CMK (cell line): ENCODE measurements around the gene ZSCAN5B.
"Not testable (repeated sequence)": the region's sequence is repeated elsewhere in the genome, so short reads cannot be mapped to it uniquely, and the experiment has no call there.

Source experiments
- DNase-seq: peaks from one replicate; pipeline ENCODE4 v3.0.0-alpha.2; 2010; ENCODE audit warnings: low read depth

ZSCAN5B gene

GRCh38 chr19:56176310-56176709, 21.3 kb downstream of the ZSCAN5B start:
- not testable (repeated sequence) for DNase-seq

GRCh38 chr19:56175861-56176307, 21.7 kb downstream of the ZSCAN5B start, which contains the start of gene GALP:
Gene GALP, plus strand, starts transcription at chr19:56176008. Its CDS starts 1,101 bp downstream, at chr19:56177109.
- not testable (repeated sequence) for DNase-seq

- DNase-seq = no peak
These were observed 23.0 kb downstream of the ZSCAN5B start for GRCh38 chr19:56174550-56174949.

DNA sequence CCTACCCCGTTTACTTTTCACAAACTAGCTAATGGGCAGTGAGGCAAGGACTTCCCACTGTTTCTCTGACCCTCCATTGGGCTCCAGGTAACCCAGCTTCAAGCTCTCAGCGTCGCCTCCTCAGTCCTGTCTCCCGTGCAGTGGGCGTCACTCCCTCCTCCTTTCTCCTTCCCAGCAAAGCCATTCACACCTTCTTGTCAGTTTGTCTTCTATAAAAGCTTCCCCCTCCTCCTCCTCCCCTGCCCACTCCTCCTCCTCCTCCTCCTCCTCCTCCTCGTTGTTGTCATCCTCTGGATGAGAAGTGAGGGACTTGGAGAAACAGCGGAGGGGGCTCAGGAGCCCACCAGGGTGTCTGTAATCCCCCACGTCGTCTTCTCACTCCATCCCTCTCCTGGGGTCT, 23.5 kb downstream of the ZSCAN5B start:
- DNase-seq = no peak

DNA sequence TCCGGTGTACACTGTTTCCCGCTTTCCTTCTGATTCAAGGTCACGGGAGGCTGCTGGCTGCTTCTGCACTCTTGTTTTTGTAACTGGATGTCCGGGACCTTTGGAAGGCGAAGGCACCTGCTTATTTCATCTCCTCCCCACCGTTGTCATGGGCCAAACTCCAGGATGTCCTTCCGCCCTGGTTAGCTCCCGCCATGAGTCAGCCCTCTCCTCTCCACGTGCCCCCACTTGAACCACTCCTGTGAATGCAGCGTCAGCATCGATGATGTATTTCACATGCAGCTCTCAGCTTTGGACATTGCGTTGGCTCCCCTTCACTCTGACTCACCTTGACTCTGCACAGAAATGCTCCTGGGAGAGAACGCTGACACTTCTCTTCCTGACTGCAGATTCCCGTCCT, 27.3 kb downstream of the ZSCAN5B start:
- DNase-seq = no peak

- DNase-seq = no peak
These were observed 30.5 kb downstream of the ZSCAN5B start for GRCh38 chr19:56167064-56167578.

DNA sequence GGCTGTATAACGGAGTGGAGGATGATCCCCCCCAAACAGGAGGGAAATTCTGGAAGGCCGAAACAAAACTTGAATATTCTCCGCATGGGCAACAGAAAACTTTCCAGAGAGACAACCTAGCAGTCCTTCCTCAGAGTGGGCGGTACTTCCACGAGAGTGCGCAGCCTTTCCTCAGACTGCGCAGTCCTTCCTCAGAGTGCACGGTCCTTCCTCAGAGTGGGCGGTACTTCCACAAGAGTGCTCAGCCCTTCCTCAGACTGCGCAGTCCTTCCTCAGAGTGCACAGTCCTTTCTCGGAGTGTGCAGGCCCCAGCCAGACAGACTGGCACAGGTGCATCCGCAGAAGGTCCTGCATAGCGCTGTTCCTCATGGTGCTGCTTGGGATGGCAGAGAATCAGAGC, 34.5 kb downstream of the ZSCAN5B start:
- no peak for DNase-seq

DNA sequence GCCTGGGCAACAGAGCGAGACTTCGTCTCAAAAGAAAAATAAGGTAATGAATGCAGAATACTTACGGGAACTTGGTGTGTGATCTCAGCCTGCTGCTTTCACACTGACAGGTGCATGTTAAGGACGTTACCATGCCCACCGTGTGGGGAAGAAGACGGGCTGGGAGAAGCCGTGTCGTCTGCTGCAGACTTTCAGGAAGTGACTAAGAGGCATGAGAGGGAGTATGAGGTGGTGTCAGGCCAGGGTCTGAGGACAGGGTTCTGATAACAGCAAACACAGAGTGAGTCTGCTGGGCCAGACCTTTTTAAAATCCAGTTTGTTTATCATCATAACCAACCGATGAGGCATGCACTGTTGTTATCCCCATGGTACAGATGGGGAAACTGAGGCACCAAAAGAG, 35.3 kb downstream of the ZSCAN5B start:
- no peak for DNase-seq

- DNase-seq = no peak
These were observed 36.0 kb downstream of the ZSCAN5B start for GRCh38 chr19:56161534-56161933.

GRCh38 chr19:56159622-56160271, 37.8 kb downstream of the ZSCAN5B start:
- DNase-seq = no peak

DNA sequence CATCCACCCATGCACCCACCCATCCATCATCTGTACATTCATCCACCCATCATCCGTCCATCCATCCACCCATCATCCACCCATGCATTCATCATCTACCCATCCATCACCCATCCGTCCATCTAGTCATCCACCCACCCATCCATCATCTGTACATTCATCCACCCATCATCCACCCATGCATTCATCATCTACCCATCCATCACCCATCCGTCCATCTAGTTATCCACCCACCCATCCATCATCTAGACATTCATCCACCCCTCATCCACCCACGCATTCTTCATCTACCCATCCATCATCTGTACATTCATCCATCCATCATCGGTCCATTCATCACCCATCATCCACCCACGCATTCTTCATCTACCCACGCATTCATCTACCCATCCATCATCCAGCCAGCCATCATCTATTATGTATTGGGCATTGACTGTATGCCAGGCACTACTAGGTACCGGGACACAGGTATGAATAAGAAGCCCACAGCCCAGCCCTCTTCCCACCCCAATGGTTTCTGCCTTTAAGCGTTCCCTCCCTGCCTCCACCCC, 38.5 kb downstream of the ZSCAN5B start:
- no peak for DNase-seq

GRCh38 chr19:56158170-56158757, 39.3 kb downstream of the ZSCAN5B start:
- no peak for DNase-seq

GRCh38 chr19:56156768-56157167, 40.8 kb downstream of the ZSCAN5B start:
- DNase-seq = no peak

- no peak for DNase-seq
These were observed 42.4 kb downstream of the ZSCAN5B start for GRCh38 chr19:56155124-56155687.

DNA sequence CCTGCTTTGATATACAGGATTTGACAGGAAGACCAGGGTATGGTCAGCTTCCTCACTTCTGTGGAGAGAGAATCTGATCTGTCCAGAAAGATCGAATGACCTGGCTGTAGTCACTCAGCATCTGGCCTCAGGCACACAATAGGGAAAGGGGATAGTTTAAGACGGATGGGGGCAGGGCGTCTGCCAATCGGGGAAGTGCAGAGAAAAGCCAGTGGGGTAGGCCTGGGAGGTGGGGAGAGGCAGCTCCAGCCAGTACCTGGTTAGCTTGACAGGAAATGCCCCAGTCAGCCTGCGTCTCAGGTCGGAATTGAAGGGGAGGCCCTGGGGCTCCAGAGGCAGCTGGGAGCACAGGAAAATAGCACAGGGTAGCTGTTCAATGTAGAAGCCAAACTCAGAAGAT, 44.1 kb downstream of the ZSCAN5B start:
- no peak for DNase-seq

GRCh38 chr19:56152644-56153043, 44.9 kb downstream of the ZSCAN5B start:
- no peak for DNase-seq

- no peak for DNase-seq
These were observed 47.2 kb downstream of the ZSCAN5B start for GRCh38 chr19:56150358-56150757.

DNA sequence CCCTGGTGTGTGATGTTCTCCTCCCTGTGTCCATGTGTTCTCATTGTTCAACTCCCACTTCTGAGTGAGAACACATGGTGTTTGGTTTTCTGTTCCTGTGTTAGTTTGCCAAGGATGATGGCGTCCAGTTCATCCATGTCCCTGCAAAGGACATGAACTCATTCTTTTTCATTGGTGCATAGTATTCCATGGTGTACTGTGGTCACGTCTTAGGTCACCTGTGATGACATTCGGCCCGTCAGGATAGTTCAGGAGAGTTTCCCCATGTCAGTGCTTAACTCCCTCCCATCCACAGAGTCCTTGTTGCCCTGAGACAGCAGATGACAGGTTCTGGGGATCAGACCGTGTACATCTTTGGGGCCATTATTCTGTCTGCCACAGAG, 47.9 kb downstream of the ZSCAN5B start:
- no peak for DNase-seq

- not testable (repeated sequence) for DNase-seq
These were observed 48.5 kb downstream of the ZSCAN5B start for GRCh38 chr19:56148955-56149655.

DNA sequence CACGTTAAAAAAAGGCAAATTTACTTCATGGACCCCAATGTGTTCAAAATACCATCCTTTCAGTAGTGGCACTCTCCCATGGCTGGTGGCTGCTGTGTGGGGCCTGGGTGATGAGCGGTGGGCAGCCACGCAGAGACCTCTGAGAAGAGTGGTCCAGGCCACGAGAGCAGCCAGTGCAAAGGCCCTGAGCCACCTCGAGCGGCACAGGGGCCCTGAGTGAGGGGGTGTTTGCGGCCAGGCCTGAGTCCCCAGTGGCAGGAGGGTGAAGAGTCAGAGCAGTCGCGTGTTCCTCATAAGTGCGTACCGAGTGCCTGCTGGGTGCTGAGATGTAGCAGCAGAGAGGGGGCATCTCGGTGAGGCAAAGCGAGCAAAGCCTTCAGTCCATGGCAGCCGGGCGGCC, 49.5 kb downstream of the ZSCAN5B start:
- DNase-seq = no peak

- DNase-seq = no peak
These were observed 50.3 kb downstream of the ZSCAN5B start for GRCh38 chr19:56147307-56147706.

DNA sequence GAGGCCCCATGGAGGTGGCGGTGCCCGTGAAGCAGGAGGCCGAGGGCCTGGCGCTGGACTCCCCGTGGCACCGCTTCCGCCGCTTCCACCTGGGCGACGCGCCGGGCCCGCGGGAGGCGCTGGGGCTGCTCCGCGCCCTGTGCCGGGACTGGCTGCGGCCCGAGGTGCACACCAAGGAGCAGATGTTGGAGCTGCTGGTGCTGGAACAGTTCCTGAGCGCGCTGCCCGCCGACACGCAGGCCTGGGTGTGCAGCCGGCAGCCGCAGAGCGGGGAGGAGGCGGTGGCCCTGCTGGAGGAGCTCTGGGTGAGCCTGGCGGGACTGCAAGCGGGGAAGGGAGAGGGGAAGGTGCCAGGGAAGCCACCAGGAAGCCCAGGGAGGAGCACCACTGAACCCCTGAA, 50.7 kb downstream of the ZSCAN5B start:
- DNase-seq = no peak
